K562 (cell line): ENCODE measurements around the gene GPSM3. TPM values are rescaled to one million over a fixed set of nuclear protein-coding genes. Genes with fewer than 3 reads are reported as not detected.

Experiments
- ATAC-seq: fragments of 200-7000 bp; cut with Tn5 transposase; 3 replicates; pipeline ENCODE4 v1.9.1; 2020; ENCODE audit warnings: moderate library complexity
- BruUV-seq: library from RNA; stranded (reverse); fragments of 400-500 nt; replicated peaks from 2 replicates; lab custom pipeline; 2021; lab: Mats Ljungman, UMichigan
- CTCF ChIA-PET: fragments of 300-600 bp; formaldehyde crosslinking; extraction: SDS; loops from one replicate; lab custom pipeline; 2021; ENCODE audit warnings: low intra/inter-chr PET ratio; lab: Yijun Ruan, JAX
- POLR2A ChIA-PET: fragments of 300-600, 350-650 bp; sonication (Branson Sonifier 250); formaldehyde crosslinking; extraction: SDS; loops from one replicate; lab custom pipeline; 2021; ENCODE audit warnings: antibody characterized with exemption, inconsistent platforms; lab: Yijun Ruan, JAX
- DNase-seq, 4 experiments: peaks; one replicate each; pipeline versions ENCODE4 v3.0.0 to v3.0.0-alpha.2; 2011 to 2018; ENCODE audit warnings: low spot score in 3 of 4, mixed read lengths in 3 of 4; ENCODE audit errors: extremely low read depth in 1 of 4
- FAIRE-seq: peaks from 2 replicates; lab custom pipeline; 2011; peaks lifted over from hg19 to GRCh38; lab: Jason Lieb, UNC
- H2AFZ ChIP-seq: 2 replicates; pipeline ENCODE4 v1.6.0; 2011; ENCODE audit warnings: low read depth, low read length, control low read depth, inconsistent platforms
- H3K27ac ChIP-seq: fragments of 200-600 bp; 3 replicates; pipeline ENCODE4 v1.8.0; 2011; ENCODE audit warnings: low read depth, mild to moderate bottlenecking, control low read depth, inconsistent platforms, low read length, moderate library complexity, mixed read lengths; ENCODE audit errors: extremely low read depth
- H3K27me3 ChIP-seq, 2 experiments: fragments of 300-600 bp in 1 of 2; 2 replicates in 1 of 2; 3 replicates in 1 of 2; pipeline versions ENCODE4 v1.6.0 to v1.8.0; 2011; ENCODE audit warnings: inconsistent platforms in 2 of 2, low read length in 2 of 2, mild to moderate bottlenecking in 1 of 2, mixed read lengths in 1 of 2, moderate library complexity in 1 of 2; ENCODE audit not compliant: control insufficient read depth in 2 of 2, insufficient read depth in 2 of 2
- H3K36me3 ChIP-seq: fragments of 300-600 bp; 3 replicates; pipeline ENCODE4 v1.8.0; 2011; ENCODE audit warnings: mild to moderate bottlenecking, low read length, inconsistent platforms; ENCODE audit not compliant: control insufficient read depth, insufficient read depth
- H3K4me1 ChIP-seq, 2 experiments: fragments of 200-600 bp in 1 of 2; replicated peaks in 1 of 2; 2 replicates in 1 of 2; 3 replicates in 1 of 2; pipeline versions ENCODE4 v1.5.1 to v1.8.0; 2011; ENCODE audit warnings: inconsistent platforms in 2 of 2, low read length in 2 of 2, mild to moderate bottlenecking in 1 of 2, mixed read lengths in 1 of 2, moderate library complexity in 1 of 2; ENCODE audit not compliant: control insufficient read depth in 2 of 2, insufficient read depth in 2 of 2
- H3K4me2 ChIP-seq: 2 replicates; pipeline ENCODE4 v1.6.1; 2011; ENCODE audit warnings: low read length, control low read depth, inconsistent platforms, mixed read lengths; ENCODE audit not compliant: insufficient read depth
- H3K4me3 ChIP-seq: fragments of 200-600 bp; sonication (generic), shearing (Covaris generic); 2 replicates; pipeline ENCODE4 v1.5.1; 2016; ENCODE audit warnings: control low read depth, inconsistent platforms
- H3K79me2 ChIP-seq: fragments of 200-600 bp; 3 replicates; pipeline ENCODE4 v1.8.0; 2011; ENCODE audit warnings: low read length, inconsistent platforms; ENCODE audit not compliant: control insufficient read depth, insufficient read depth
- H3K9ac ChIP-seq, 2 experiments: 2 replicates each; pipeline versions ENCODE4 v1.6.0 to v1.6.1; 2011; ENCODE audit warnings: low read depth in 2 of 2, low read length in 2 of 2, control low read depth in 1 of 2, inconsistent platforms in 1 of 2, mild to moderate bottlenecking in 1 of 2, mixed read lengths in 1 of 2; ENCODE audit not compliant: insufficient read depth in 1 of 2
- H3K9me1 ChIP-seq: one replicate; pipeline ENCODE4 v1.6.0; 2011; ENCODE audit warnings: inconsistent platforms, mild to moderate bottlenecking, low read length, moderate library complexity; ENCODE audit not compliant: control insufficient read depth, insufficient read depth
- H3K9me3 ChIP-seq: replicated peaks from 2 replicates; pipeline ENCODE4 v1.5.1; 2011; ENCODE audit warnings: low read depth, low read length, inconsistent platforms; ENCODE audit not compliant: control insufficient read depth, insufficient read depth
- H4K20me1 ChIP-seq: replicated peaks from 2 replicates; pipeline ENCODE4 v1.6.1; 2011; ENCODE audit warnings: low read length, inconsistent platforms, mixed read lengths; ENCODE audit not compliant: control insufficient read depth, insufficient read depth
- BCLAF1 ChIP-seq, 2 experiments: fragments of 450-650 bp in 1 of 2; IDR thresholded peaks; 2 replicates each; pipeline ENCODE4 v1.6.1; 2011 to 2017; ENCODE audit warnings: low read depth in 2 of 2, antibody characterized with exemption in 1 of 2, borderline replicate concordance in 1 of 2, low read length in 1 of 2, mild to moderate bottlenecking in 1 of 2, mixed read lengths in 1 of 2; ENCODE audit not compliant: control insufficient read depth in 1 of 2
- CBX1 ChIP-seq: sonication (generic); IDR thresholded peaks from 2 replicates; pipeline ENCODE4 v1.6.1; 2016; ENCODE audit warnings: antibody characterized with exemption, low read depth, mild to moderate bottlenecking
- EHMT2 ChIP-seq: fragments of 450-650 bp; IDR thresholded peaks from 2 replicates; pipeline ENCODE4 v1.6.1; 2018; ENCODE audit warnings: antibody characterized with exemption
- HDAC1 ChIP-seq, 2 experiments: fragments of 450-650 bp; IDR thresholded peaks; 2 replicates each; pipeline ENCODE4 v1.6.1; 2016 to 2017; ENCODE audit warnings: inconsistent platforms in 1 of 2, mild to moderate bottlenecking in 1 of 2, moderate library complexity in 1 of 2
- KHSRP ChIP-seq: fragments of 450-650 bp; IDR thresholded peaks from 2 replicates; pipeline ENCODE4 v1.6.1; 2017
- MNT ChIP-seq, 2 experiments: fragments of 450-650 bp; conservative IDR thresholded peaks; 2 replicates each; pipeline ENCODE4 v1.6.1; 2017; ENCODE audit warnings: mild to moderate bottlenecking in 2 of 2, moderate library complexity in 2 of 2
- NCOR1 ChIP-seq: fragments of 450-650 bp; IDR thresholded peaks from 2 replicates; pipeline ENCODE4 v1.6.1; 2016; ENCODE audit warnings: mild to moderate bottlenecking, moderate library complexity
- NFE2 ChIP-seq: IDR thresholded peaks from 2 replicates; pipeline ENCODE4 v1.6.1; 2014; ENCODE audit warnings: antibody characterized with exemption, low read depth
- PHF21A ChIP-seq: fragments of 450-650 bp; IDR thresholded peaks from 2 replicates; pipeline ENCODE4 v1.6.1; 2017; ENCODE audit warnings: low read depth, borderline replicate concordance
- POLR2AphosphoS5 ChIP-seq: IDR thresholded peaks from 2 replicates; pipeline ENCODE4 v1.6.1; 2011; ENCODE audit warnings: mild to moderate bottlenecking, low read depth, low read length, moderate library complexity; ENCODE audit not compliant: control insufficient read depth, insufficient read depth
- POLR2G ChIP-seq: fragments of 200-400 bp; formaldehyde crosslinking; IDR thresholded peaks from 2 replicates; pipeline ENCODE4 v1.6.1; 2017; ENCODE audit warnings: low read depth, mild to moderate bottlenecking, antibody characterized with exemption, low read length, moderate library complexity
- RCOR1 ChIP-seq, 2 experiments: IDR thresholded peaks; 2 replicates each; pipeline ENCODE4 v1.6.1; 2012; ENCODE audit warnings: low read depth in 2 of 2, low read length in 2 of 2, borderline replicate concordance in 1 of 2, improper control_type of control experiment in 1 of 2
- SMAD4 ChIP-seq: fragments of 250-450 bp; sonication (Bioruptor Pico); conservative IDR thresholded peaks from 2 replicates; pipeline ENCODE4 v1.8.0; 2021; ENCODE audit warnings: inconsistent platforms, mild to moderate bottlenecking, moderate library complexity
- TCF3 ChIP-seq: sonication (generic); formaldehyde crosslinking; IDR thresholded peaks from 2 replicates; pipeline ENCODE4 v1.4.0; 2020; ENCODE audit warnings: mild to moderate bottlenecking, missing genetic modification reagents
- TRIM24 ChIP-seq, 2 experiments: fragments of 450-650 bp; IDR thresholded peaks; 2 replicates each; pipeline ENCODE4 v1.6.1; 2016
- YY1 ChIP-seq, 3 experiments: IDR thresholded peaks; 2 replicates each; pipeline ENCODE4 v1.6.1; 2011; ENCODE audit warnings: low read length in 2 of 3, mild to moderate bottlenecking in 2 of 3, moderate library complexity in 2 of 3, borderline replicate concordance in 1 of 3, control low read depth in 1 of 3, low read depth in 1 of 3; ENCODE audit not compliant: insufficient read depth in 3 of 3, insufficient replicate concordance in 2 of 3, control insufficient read depth in 1 of 3, insufficient read length in 1 of 3; ENCODE audit errors: extremely low read depth in 1 of 3
- WGBS: fragments of 100-300 bp; shearing (Covaris generic); methylation state at CpG from one replicate; pipeline ENCODE4 v1.1.6; 2016; ENCODE audit warnings: low coverage, mixed read lengths; ENCODE audit not compliant: insufficient coverage; ENCODE audit errors: missing lambda C conversion rate; 5-methylcytosine and 5-hydroxymethylcytosine counted together
- in situ Hi-C: fragments of 300-500 bp; cut with MboI; formaldehyde crosslinking; loops from 4 replicates; pipeline ENCODE4 v1.15.0; 2018; ENCODE audit warnings: inconsistent platforms, mixed read lengths
- intact Hi-C: fragments of 100-400 bp; cut with micrococcal nuclease; formaldehyde crosslinking; loops from 2 replicates; pipeline ENCODE4 v1.14.2; 2022
- polyA plus RNA-seq, 8 experiments: library from polyadenylated mRNA; depleted of rRNA in 4 of 8; stranded (reverse) in 5 of 8; unstranded in 3 of 8; fragments of >200 nt; fragmentation: Nextera tagmentation in 2 of 8; fragmentation: Illumina TruSeq in 1 of 8; extraction: Ambion mirVana in 2 of 8; extraction: Trizol in 1 of 8; gene quantifications; 2 replicates each; pipeline versions ENCODE4 v1.2.1 to v1.2.3, GENCODE V29; 2011 to 2014; ENCODE audit warnings: inconsistent platforms in 1 of 8, missing spikeins in 1 of 8
- total RNA-seq, 7 experiments: library from RNA; depleted of rRNA in 6 of 7; stranded (reverse); fragments of >200 nt in 6 of 7; fragmentation: Illumina TruSeq in 2 of 7; extraction: Trizol in 2 of 7; gene quantifications; 2 replicates each; pipeline versions ENCODE4 v1.2.1 to v1.2.3, GENCODE V29; 2011 to 2021; ENCODE audit warnings: low replicate concordance in 1 of 7

The GPSM3 gene
- total and polyA plus RNA-seq, 9 of the 15 experiments (the other 6 are each of a cell fraction or from before 2014, with no cell fraction given): 5.3 to 42.6 (median 24.4) TPM

GRCh38 chr6:32168807-32169591 lies 23.4 kb downstream of the GPSM3 start:
- WGBS: 42% methylated on average over 11 of the region's 11 CpGs
- Histone ChIP-seq H3K9me3 (no peaks in the 10 kb centered on the region), H3K9me1 (no peaks in the 10 kb centered on the region), H3K4me1 (peaks cover 51 to 57% of the 10 kb centered on the region in 2 experiments), H3K27me3 (no peaks in the 10 kb centered on the region), H3K4me2 (peak overlapping the region; percentile 65), H3K36me3 (peaks cover 67% of the 10 kb centered on the region), H3K27ac (peak overlapping the region; percentile 83), H3K4me3 (no peak overlapping the region), H2AFZ (no peak overlapping the region), H4K20me1 (no peaks in the 10 kb centered on the region), H3K79me2 (peaks cover 19% of the 10 kb centered on the region), H3K9ac (peak overlapping the region; percentile 27 to 65)
- intact Hi-C loops: loop anchor here (2.0 to 5.0 kb wide), 2 partner anchors 26 to 52 kb away; no protein-coding TSS in a partner anchor
- FAIRE-seq (peak; percentile 82), ATAC-seq (peak; percentile 73), DNase-seq (peak; percentile 76 to 82 (median 78))
- in situ Hi-C loops: no loop called here
- ChIA-PET CTCF (no interaction called here), POLR2A (interaction anchor here (1.1 to 2.2 kb wide), 5 partner anchors 8 to 201 kb away, joined by 4 to 25 read pairs (median 5); partner anchors contain the start of genes AGPAT1 and FKBPL)
- no TSS peak for BruUV-seq
- TF ChIP-seq NCOR1 (peak; percentile 73), CBX1 (no peak), MNT (conservative IDR thresholded peaks at IDR 0.05) (0 out of 4 replicates have a peak, but pooled peaks of 1 of the 2 experiments have one; percentile 22), YY1 (IDR thresholded peaks at IDR 0.05; ENCODE audit: borderline replicate concordance in 1 of 3, control insufficient read depth in 1 of 3, extremely low read depth in 1 of 3, insufficient read depth in 3 of 3, insufficient read length in 1 of 3, insufficient replicate concordance in 2 of 3, low read depth in 1 of 3, low read length in 2 of 3) (peak in 1 of 3 experiments; percentile 49), RCOR1 (IDR thresholded peaks at IDR 0.05; ENCODE audit: borderline replicate concordance in 1 of 2, low read depth in 2 of 2, low read length in 2 of 2) (peak in 1 of 2 experiments; percentile 45; a peak in 1 of 4 replicates), HDAC1 (IDR thresholded peaks at IDR 0.05) (peak in 1 of 2 experiments; percentile 44; a peak in 1 of 4 replicates), POLR2AphosphoS5 (peak; percentile 35), TRIM24 (IDR thresholded peaks at IDR 0.05) (peak in 1 of 2 experiments; percentile 42; a peak in 1 of 4 replicates), NFE2 (peak; percentile 82), BCLAF1 (IDR thresholded peaks at IDR 0.05; ENCODE audit: borderline replicate concordance in 1 of 2, control insufficient read depth in 1 of 2, low read depth in 2 of 2, low read length in 1 of 2) (0 out of 4 replicates have a peak, but pooled peaks of 1 of the 2 experiments have one; percentile 70), SMAD4 (peak; percentile 63; the same call in 1 of the 2 replicates), KHSRP (no peak), POLR2G (peak; percentile 69), EHMT2 (peak; percentile 87), TCF3 (CRISPR knock-in tag) (peak; percentile 34), PHF21A (peak; percentile 38; the same call in 1 of the 2 replicates)
